ENCODE data around the gene ITGAV.

Gene ITGAV

GRCh38 chr2:186589612-186590349 lies at the start of gene ITGAV:
Gene ITGAV (plus strand): TSS chr2:186590056. CDS start chr2:186590339, 283 bp downstream.
- Histone ChIP-seq H2AFZ (ENCODE audit: low read depth, low read length) (peak within 1 kb of the TSS; percentile 85), H3K27ac (ENCODE audit: low read length) (peak within 1 kb of the TSS; percentile 34), H3K4me1 (ENCODE audit: low read length) (peaks cover 11% of the 10 kb centered on the region), H3K4me3 (ENCODE audit: low read length) (peak within 1 kb of the TSS; percentile 82), H3K36me3 (replicated peaks; ENCODE audit: low read depth, low read length) (no peaks in the 10 kb centered on the region), H3K79me2 (ENCODE audit: low read length) (peaks cover 2% of the 10 kb centered on the region; the same call in 1 of the 2 replicates), H3K9me3 (ENCODE audit: insufficient read depth, low read length) (no peaks in the 10 kb centered on the region), H3K9ac (ENCODE audit: low read length) (peak within 1 kb of the TSS; percentile 81), H3K4me2 (ENCODE audit: low read length) (peak within 1 kb of the TSS; percentile 74), H3K27me3 (ENCODE audit: low read depth, low read length) (no peaks in the 10 kb centered on the region), H4K20me1 (ENCODE audit: insufficient read depth, low read length) (no peaks in the 10 kb centered on the region)
- TF ChIP-seq EZH2phosphoT487 (IDR thresholded peaks at IDR 0.05; ENCODE audit: low read depth): no peak

GRCh38 chr2:186540941-186541340 lies 48.9 kb upstream of the ITGAV start:
- H3K4me1 ChIP-seq (ENCODE audit: low read length): no peaks in the 10 kb centered on the region
- no peaks in the 10 kb centered on the region for H3K79me2 ChIP-seq (ENCODE audit: low read length)
- no peak overlapping the region for H2AFZ ChIP-seq (ENCODE audit: low read depth, low read length)
- no peak overlapping the region for H3K4me3 ChIP-seq (ENCODE audit: low read length)
- H3K9me3 ChIP-seq (ENCODE audit: insufficient read depth, low read length): no peaks in the 10 kb centered on the region
- H3K27ac ChIP-seq (ENCODE audit: low read length): no peak overlapping the region
- H3K4me2 ChIP-seq (ENCODE audit: low read length): 0 out of 2 replicates have a peak overlapping the region, but pooled peaks have one; percentile 7
- no peaks in the 10 kb centered on the region for H3K27me3 ChIP-seq (ENCODE audit: low read depth, low read length)
- no peaks in the 10 kb centered on the region for H4K20me1 ChIP-seq (ENCODE audit: insufficient read depth, low read length)
- TF ChIP-seq CTCF (IDR thresholded peaks at IDR 0.05; ENCODE audit: low read depth, low read length) (no peak), EZH2phosphoT487 (IDR thresholded peaks at IDR 0.05; ENCODE audit: low read depth) (no peak)
- H3K36me3 ChIP-seq (replicated peaks; ENCODE audit: low read depth, low read length): no peaks in the 10 kb centered on the region
- no peak overlapping the region for H3K9ac ChIP-seq (ENCODE audit: low read length)

- no peaks in the 10 kb centered on the region for H3K79me2 ChIP-seq (ENCODE audit: low read length)
- no peak overlapping the region for H2AFZ ChIP-seq (ENCODE audit: low read depth, low read length)
- H3K27me3 ChIP-seq (ENCODE audit: low read depth, low read length): no peaks in the 10 kb centered on the region
- H4K20me1 ChIP-seq (ENCODE audit: insufficient read depth, low read length): no peaks in the 10 kb centered on the region
- H3K9me3 ChIP-seq (ENCODE audit: insufficient read depth, low read length): no peaks in the 10 kb centered on the region
- H3K9ac ChIP-seq (ENCODE audit: low read length): no peak overlapping the region
- H3K36me3 ChIP-seq (replicated peaks; ENCODE audit: low read depth, low read length): no peaks in the 10 kb centered on the region
- no peak overlapping the region for H3K27ac ChIP-seq (ENCODE audit: low read length)
- no peaks in the 10 kb centered on the region for H3K4me1 ChIP-seq (ENCODE audit: low read length)
- TF ChIP-seq CTCF (IDR thresholded peaks at IDR 0.05; ENCODE audit: low read depth, low read length) (no peak), EZH2phosphoT487 (IDR thresholded peaks at IDR 0.05; ENCODE audit: low read depth) (no peak)
- H3K4me3 ChIP-seq (ENCODE audit: low read length): no peak overlapping the region
- H3K4me2 ChIP-seq (ENCODE audit: low read length): no peak overlapping the region
These were observed 47.9 kb upstream of the ITGAV start for GRCh38 chr2:186542002-186542401.

- no peak for TF ChIP-seq CTCF (IDR thresholded peaks at IDR 0.05; ENCODE audit: low read depth, low read length)
- no peak for TF ChIP-seq EZH2phosphoT487 (IDR thresholded peaks at IDR 0.05; ENCODE audit: low read depth)
- no peaks in the 10 kb centered on the region for H3K27me3 ChIP-seq (ENCODE audit: low read depth, low read length)
- H3K4me3 ChIP-seq (ENCODE audit: low read length): no peak overlapping the region
- H3K79me2 ChIP-seq (ENCODE audit: low read length): no peaks in the 10 kb centered on the region
- H3K27ac ChIP-seq (ENCODE audit: low read length): no peak overlapping the region
- no peaks in the 10 kb centered on the region for H3K36me3 ChIP-seq (replicated peaks; ENCODE audit: low read depth, low read length)
- H3K9ac ChIP-seq (ENCODE audit: low read length): no peak overlapping the region
- no peaks in the 10 kb centered on the region for H3K4me1 ChIP-seq (ENCODE audit: low read length)
- no peaks in the 10 kb centered on the region for H4K20me1 ChIP-seq (ENCODE audit: insufficient read depth, low read length)
- no peak overlapping the region for H2AFZ ChIP-seq (ENCODE audit: low read depth, low read length)
- H3K9me3 ChIP-seq (ENCODE audit: insufficient read depth, low read length): no peaks in the 10 kb centered on the region
- no peak overlapping the region for H3K4me2 ChIP-seq (ENCODE audit: low read length)
These were observed 46.2 kb upstream of the ITGAV start for GRCh38 chr2:186543561-186544131.
